HepG2 (cell line): ENCODE data around the gene MTHFR. TPM values are rescaled to one million over a fixed set of nuclear protein-coding genes. Genes with fewer than 3 reads are reported as not detected.
A peak's percentile ranks its signal among the peaks of the same experiment; 100 is the strongest.

ENCODE experiments used
- DDIT3 ChIP-seq: sonication (generic); formaldehyde crosslinking; IDR thresholded peaks from 2 replicates; pipeline ENCODE4 v1.4.0; 2020; ENCODE audit warnings: mild to moderate bottlenecking, missing genetic modification reagents
- ESRRA ChIP-seq: sonication (generic); formaldehyde crosslinking; IDR thresholded peaks from 2 replicates; pipeline ENCODE4 v1.5.1; 2020; ENCODE audit warnings: mild to moderate bottlenecking, low read depth, missing genetic modification reagents
- GTF3A ChIP-seq: sonication (generic); formaldehyde crosslinking; conservative IDR thresholded peaks from 2 replicates; pipeline ENCODE4 v1.4.0; 2020; ENCODE audit warnings: mild to moderate bottlenecking, missing genetic modification reagents
- JUN ChIP-seq: sonication (generic); formaldehyde crosslinking; IDR thresholded peaks from 2 replicates; pipeline ENCODE4 v1.4.0; 2020; ENCODE audit warnings: mild to moderate bottlenecking, missing genetic modification reagents
- LBX2 ChIP-seq: sonication (generic); formaldehyde crosslinking; IDR thresholded peaks from 2 replicates; pipeline ENCODE4 v1.5.0; 2020; ENCODE audit warnings: missing genetic modification reagents, mild to moderate bottlenecking, borderline replicate concordance
- MLX ChIP-seq: IDR thresholded peaks from 2 replicates; pipeline ENCODE4 v1.6.1; 2016
- PAX8 ChIP-seq: sonication (generic); formaldehyde crosslinking; IDR thresholded peaks from 2 replicates; pipeline ENCODE4 v1.8.0; 2022; ENCODE audit warnings: mild to moderate bottlenecking, missing genetic modification reagents, borderline replicate concordance
- POGZ ChIP-seq: sonication (generic); formaldehyde crosslinking; IDR thresholded peaks from 2 replicates; pipeline ENCODE4 v1.4.0; 2020; ENCODE audit warnings: mild to moderate bottlenecking, missing genetic modification reagents
- RBFOX2 ChIP-seq: fragments of 200-400 bp; formaldehyde crosslinking; IDR thresholded peaks from 2 replicates; pipeline ENCODE4 v1.6.1; 2017; ENCODE audit warnings: low read depth, mild to moderate bottlenecking, low read length
- SATB2 ChIP-seq: sonication (generic); formaldehyde crosslinking; IDR thresholded peaks from 2 replicates; pipeline ENCODE4 v1.5.0; 2020; ENCODE audit warnings: missing genetic modification reagents
- SRF ChIP-seq: IDR thresholded peaks from 2 replicates; pipeline ENCODE4 v1.6.1; 2011; ENCODE audit warnings: mild to moderate bottlenecking, low read depth, low read length, moderate library complexity
- THAP9 ChIP-seq: sonication (generic); formaldehyde crosslinking; IDR thresholded peaks from 2 replicates; pipeline ENCODE4; 2020; ENCODE audit warnings: missing genetic modification reagents, mild to moderate bottlenecking, borderline replicate concordance
- TIGD3 ChIP-seq: sonication (generic); formaldehyde crosslinking; IDR thresholded peaks from 2 replicates; pipeline ENCODE4 v1.5.1; 2020; ENCODE audit warnings: mild to moderate bottlenecking, missing genetic modification reagents, borderline replicate concordance
- ZNF12 ChIP-seq: sonication (generic); formaldehyde crosslinking; IDR thresholded peaks from 2 replicates; pipeline ENCODE4 v1.5.0; 2020; ENCODE audit warnings: missing genetic modification reagents
- ZNF138 ChIP-seq: sonication (generic); formaldehyde crosslinking; IDR thresholded peaks from 2 replicates; pipeline ENCODE4 v1.5.0; 2020; ENCODE audit warnings: mild to moderate bottlenecking, low read depth, missing genetic modification reagents
- ZNF18 ChIP-seq: sonication (generic); formaldehyde crosslinking; IDR thresholded peaks from 2 replicates; pipeline ENCODE4 v1.8.0; 2022; ENCODE audit warnings: mild to moderate bottlenecking, missing genetic modification reagents; ENCODE audit not compliant: insufficient replicate concordance
- ZNF296 ChIP-seq: sonication (generic); formaldehyde crosslinking; conservative IDR thresholded peaks from 2 replicates; pipeline ENCODE4 v1.5.0; 2020; ENCODE audit warnings: mild to moderate bottlenecking, missing genetic modification reagents
- ZNF546 ChIP-seq: sonication (generic); formaldehyde crosslinking; conservative IDR thresholded peaks from 2 replicates; pipeline ENCODE4 v1.8.1; 2023; ENCODE audit warnings: mild to moderate bottlenecking, missing genetic modification reagents
- ZNF777 ChIP-seq: sonication (generic); formaldehyde crosslinking; IDR thresholded peaks from 2 replicates; pipeline ENCODE4 v1.4.0; 2020; ENCODE audit warnings: missing genetic modification reagents
- ZNF850 ChIP-seq: sonication (generic); formaldehyde crosslinking; conservative IDR thresholded peaks from 2 replicates; pipeline ENCODE4 v1.9.0; 2021; ENCODE audit warnings: mild to moderate bottlenecking, missing genetic modification reagents
- polyA plus RNA-seq, 8 experiments: library from polyadenylated mRNA; depleted of rRNA in 3 of 8; stranded (reverse) in 7 of 8; unstranded in 1 of 8; fragments of >200 nt; fragmentation: Illumina TruSeq in 4 of 8; extraction: Trizol in 4 of 8; gene quantifications; 2 replicates each; pipeline versions ENCODE4 v1.2.1 to v1.2.3, GENCODE V29; 2011 to 2016; ENCODE audit warnings: low read depth in 4 of 8, missing spikeins in 1 of 8, mixed read lengths in 1 of 8; ENCODE audit not compliant: insufficient read depth in 1 of 8
- total RNA-seq, 5 experiments: library from RNA; depleted of rRNA; stranded (reverse); fragments of >200 nt; fragmentation: Illumina TruSeq; extraction: Trizol; gene quantifications; 2 replicates each; pipeline ENCODE4 v1.2.3, GENCODE V29; 2016; ENCODE audit warnings: low read depth in 1 of 5

MTHFR gene
- total and polyA plus RNA-seq, 2 of the 13 experiments (the other 11 are each of a cell fraction or from before 2014, with no cell fraction given): 3.8 to 8.2 TPM

- no peak for TF ChIP-seq THAP9 (CRISPR knock-in tag)
- TF ChIP-seq ZNF296 (CRISPR knock-in tag): no peak
- TF ChIP-seq POGZ (CRISPR knock-in tag): no peak
- TF ChIP-seq ZNF12 (CRISPR knock-in tag): no peak
- TF ChIP-seq DDIT3 (CRISPR knock-in tag): no peak
- TF ChIP-seq ZNF850 (CRISPR knock-in tag): no peak
- 0 out of 2 replicates have a peak, but pooled peaks have one; percentile 30 for TF ChIP-seq PAX8 (CRISPR knock-in tag)
- no peak for TF ChIP-seq TIGD3
- TF ChIP-seq ZNF777 (CRISPR knock-in tag): no peak
- TF ChIP-seq ESRRA: no peak
- no peak for TF ChIP-seq SRF
- no peak for TF ChIP-seq GTF3A (CRISPR knock-in tag)
- no peak for TF ChIP-seq ZNF18 (CRISPR knock-in tag)
- TF ChIP-seq MLX (CRISPR knock-in tag): peak; percentile 80
- 0 out of 2 replicates have a peak, but pooled peaks have one; percentile 57 for TF ChIP-seq JUN (CRISPR knock-in tag)
- TF ChIP-seq SATB2 (CRISPR knock-in tag): no peak
- TF ChIP-seq ZNF138 (CRISPR knock-in tag): no peak
- peak; percentile 85; the same call in 1 of the 2 replicates for TF ChIP-seq ZNF546 (CRISPR knock-in tag)
- peak; percentile 75 for TF ChIP-seq RBFOX2
- TF ChIP-seq LBX2 (CRISPR knock-in tag): no peak
Measured at GRCh38 chr1:11735854-11736745, 69.7 kb downstream of the MTHFR start, which contains the start of gene AGTRAP (continued).
